Activated CD8-positive, alpha-beta memory T cell treated with anti-CD3 and anti-CD28 coated beads for 36 hours (primary cell): ENCODE data around the gene PRAMEF7. TPM values are rescaled to one million over a fixed set of nuclear protein-coding genes. Genes with fewer than 3 reads are reported as not detected.
"Not testable (repeated sequence)": the region's sequence is repeated elsewhere in the genome, so short reads cannot be mapped to it uniquely, and the experiment has no call there.

ENCODE experiments used
- CTCF ChIA-PET: fragments of 350-600 bp; sonication (Branson Sonifier 250); formaldehyde crosslinking; loops from one replicate; lab custom pipeline; 2021; ENCODE audit warnings: antibody characterized with exemption; lab: Charles Lee
- POLR2A ChIA-PET: fragments of 350-600 bp; sonication (Branson Sonifier 250); formaldehyde crosslinking; loops from one replicate; lab custom pipeline; 2021; ENCODE audit warnings: antibody characterized with exemption; lab: Charles Lee
- total RNA-seq, 2 experiments: library from RNA; stranded (reverse); gene quantifications; one replicate each; pipeline ENCODE4 v1.2.3, GENCODE V29; 2021

The PRAMEF7 gene
- total RNA-seq, result not detected

DNA sequence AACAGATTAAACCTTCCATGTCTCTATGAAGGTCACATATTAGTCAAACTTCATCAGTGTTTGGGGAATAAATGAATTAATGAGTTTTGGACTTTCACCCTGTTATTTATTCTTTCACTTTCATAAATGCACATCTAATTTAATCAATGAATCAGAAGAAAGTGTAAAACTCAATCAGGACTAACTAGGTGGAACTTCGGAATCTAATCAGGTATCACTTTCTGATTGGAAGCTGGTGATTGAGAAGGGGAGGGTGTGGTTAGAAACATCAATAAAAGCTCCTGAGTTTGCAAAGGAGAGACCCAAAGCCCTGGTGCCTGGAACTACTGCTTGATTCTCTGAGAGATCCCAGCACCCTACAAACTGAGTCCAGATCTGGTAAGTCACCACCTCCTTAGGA is at the start of gene PRAMEF7:
Gene PRAMEF7 (plus strand): TSS at position 301 of the 400 bp plus-strand sequence. CDS start 1,083 bp downstream, outside the sequence.
- CTCF ChIA-PET, POLR2A ChIA-PET: not testable (repeated sequence)

DNA sequence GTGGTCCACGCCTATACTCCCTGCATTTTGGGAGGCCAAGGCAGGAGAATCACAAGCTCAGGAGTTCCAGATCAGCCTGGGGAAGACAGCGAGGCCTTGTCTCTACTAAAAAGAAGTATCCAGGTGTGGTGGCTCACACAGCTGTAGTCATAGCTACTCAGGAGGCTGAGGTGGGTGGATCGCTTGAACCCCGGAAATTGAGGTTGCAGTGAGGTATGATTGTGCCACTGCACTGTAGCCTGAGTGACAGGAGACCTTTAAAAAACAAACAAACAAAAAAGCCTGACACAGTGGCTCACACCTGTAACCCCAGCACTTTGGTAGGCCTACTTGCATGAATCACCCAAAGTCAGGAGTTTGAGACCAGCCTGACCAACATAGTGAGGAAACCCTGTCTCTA is 38.0 kb upstream of the PRAMEF7 start:
- CTCF ChIA-PET, POLR2A ChIA-PET: not testable (repeated sequence)

DNA sequence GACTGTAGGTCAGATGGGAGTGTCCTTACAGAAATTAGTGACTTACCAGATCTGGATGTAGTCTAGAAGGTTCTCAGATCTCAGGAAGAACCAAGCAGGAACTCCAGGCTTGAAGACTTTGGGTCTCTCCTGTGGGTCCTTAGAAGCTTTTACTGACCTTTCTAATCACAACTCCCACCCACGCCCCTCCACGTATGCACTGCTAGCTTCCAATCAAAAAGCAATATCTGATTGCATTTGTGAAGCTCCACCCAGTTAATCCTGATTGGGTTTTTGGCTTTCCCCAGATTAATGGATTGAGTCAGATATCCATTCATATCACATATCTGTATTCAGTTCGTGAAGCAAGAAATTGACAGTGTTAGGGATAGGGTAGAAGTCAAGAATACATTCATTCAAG is 30.3 kb upstream of the PRAMEF7 start, which contains the start of gene PRAMEF4:
Gene PRAMEF4 (minus strand): TSS at position 101 of the 400 bp plus-strand sequence. CDS start 2,807 bp downstream, outside the sequence.
- CTCF ChIA-PET, POLR2A ChIA-PET: not testable (repeated sequence)

DNA sequence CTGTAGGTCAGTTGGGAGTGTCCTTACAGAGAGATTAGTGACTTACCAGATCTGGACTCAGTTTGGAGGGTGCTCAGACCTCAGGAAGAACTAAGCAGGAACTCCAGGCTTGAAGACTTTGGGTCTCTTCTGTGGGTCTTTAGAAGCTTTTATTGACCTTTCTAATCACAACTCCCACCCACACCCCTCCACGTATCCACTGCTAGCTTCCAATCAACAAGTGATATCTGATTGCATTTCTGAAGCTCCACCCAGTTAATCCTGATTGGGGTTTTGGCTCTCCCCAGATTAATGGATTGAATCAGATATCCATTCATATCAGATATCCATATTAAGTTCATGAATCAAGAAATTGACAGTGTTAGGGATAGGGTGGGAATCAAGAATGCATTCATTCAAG is 18.2 kb upstream of the PRAMEF7 start, which contains the start of gene PRAMEF10:
Gene PRAMEF10 (minus strand): TSS at position 101 of the 400 bp plus-strand sequence. CDS start 2,423 bp downstream, outside the sequence.
- POLR2A ChIA-PET, CTCF ChIA-PET: not testable (repeated sequence)

DNA sequence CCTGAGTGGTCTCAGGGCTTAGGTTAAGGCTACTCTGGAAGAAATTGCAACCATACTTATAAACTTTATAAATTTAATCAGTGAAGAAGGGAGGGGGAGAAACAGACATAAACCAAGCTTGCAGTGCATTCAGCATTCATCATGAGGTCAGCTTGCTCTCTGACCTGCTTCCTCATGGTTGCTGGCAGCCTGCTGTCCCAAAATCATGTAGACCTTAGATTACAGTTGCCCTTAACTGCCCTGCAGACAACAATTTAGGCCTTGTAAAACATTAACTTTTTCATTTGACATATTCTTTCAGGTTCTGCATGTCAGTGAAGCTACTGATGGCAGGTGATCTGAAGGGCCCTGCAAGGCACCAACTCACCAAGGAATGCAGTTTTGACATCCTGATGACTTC is 17.2 kb upstream of the PRAMEF7 start:
- CTCF ChIA-PET, POLR2A ChIA-PET: not testable (repeated sequence)

DNA sequence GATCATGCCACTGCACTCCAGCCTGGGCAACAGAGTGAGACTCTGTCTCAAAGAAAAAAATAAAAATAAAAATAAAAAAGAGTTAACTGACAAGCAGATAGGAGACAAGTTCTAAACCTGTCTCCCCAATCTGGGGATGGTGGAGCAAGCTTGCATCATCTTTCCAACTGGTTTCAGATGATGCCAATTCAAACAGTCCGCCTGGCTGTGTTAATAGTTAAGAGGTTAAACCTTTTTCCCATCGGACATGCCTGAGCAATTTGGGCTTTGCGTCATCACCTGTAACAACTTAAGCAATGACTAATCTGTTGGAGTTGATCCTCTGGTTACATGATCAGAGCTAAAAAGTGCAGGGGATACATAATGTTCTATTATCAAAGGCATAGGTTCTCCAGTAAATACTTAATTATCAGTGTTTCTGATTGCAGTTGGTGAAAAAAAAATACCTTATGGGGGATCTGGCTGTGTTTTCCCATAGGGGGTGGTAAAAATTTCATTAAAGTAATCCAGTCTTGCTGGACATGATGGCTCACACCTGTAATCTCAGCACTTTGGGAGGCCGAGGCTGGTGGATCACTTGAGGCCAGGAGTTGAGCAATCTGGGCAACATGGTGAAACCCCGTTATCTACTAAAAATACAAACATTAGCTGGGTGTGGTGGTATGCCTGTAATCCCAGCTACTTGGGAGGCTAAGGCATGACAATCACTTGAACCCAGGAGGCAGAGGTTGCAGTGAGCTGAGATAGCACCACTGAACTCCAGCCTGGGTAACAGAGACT is 12.4 kb upstream of the PRAMEF7 start:
- CTCF ChIA-PET, POLR2A ChIA-PET: not testable (repeated sequence)

DNA sequence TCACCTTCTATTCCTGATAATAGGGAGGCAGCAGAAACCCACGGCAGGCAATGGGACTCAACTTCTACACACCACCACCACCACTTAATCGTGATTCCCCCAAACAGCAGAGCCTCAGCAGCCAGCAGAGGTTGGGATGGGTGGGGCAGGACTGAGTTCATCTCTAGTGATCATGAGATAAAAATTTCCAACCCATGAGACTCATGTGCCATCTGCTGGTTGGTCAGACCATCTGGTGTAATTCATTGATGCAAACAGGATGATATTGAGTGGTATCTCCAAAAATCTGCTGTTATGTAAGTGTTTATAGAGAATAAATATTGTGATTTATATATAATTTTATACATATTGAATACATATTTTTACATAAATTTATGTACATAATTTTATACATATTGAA is 5.3 kb downstream of the PRAMEF7 start:
- CTCF ChIA-PET, POLR2A ChIA-PET: not testable (repeated sequence)

DNA sequence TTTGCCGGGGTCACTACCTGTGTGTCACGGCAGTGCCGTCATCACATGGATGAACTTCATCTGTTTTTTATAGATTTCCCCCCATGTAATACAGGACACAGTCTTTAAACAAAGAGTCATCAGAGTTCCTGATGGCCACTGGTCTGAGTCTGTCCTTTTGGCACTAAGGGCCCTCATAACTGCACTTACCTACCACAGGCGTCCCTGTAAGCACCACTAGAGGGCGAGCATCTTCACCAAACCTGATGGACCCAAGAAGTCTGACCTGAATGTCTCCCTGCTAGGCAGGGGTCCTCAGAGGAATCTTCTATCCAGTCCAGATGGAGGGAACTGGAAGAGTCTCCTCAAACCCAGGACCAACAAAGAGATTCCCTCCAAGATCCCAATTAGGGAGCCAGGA is 8.0 kb downstream of the PRAMEF7 start:
- CTCF ChIA-PET, POLR2A ChIA-PET: not testable (repeated sequence)

DNA sequence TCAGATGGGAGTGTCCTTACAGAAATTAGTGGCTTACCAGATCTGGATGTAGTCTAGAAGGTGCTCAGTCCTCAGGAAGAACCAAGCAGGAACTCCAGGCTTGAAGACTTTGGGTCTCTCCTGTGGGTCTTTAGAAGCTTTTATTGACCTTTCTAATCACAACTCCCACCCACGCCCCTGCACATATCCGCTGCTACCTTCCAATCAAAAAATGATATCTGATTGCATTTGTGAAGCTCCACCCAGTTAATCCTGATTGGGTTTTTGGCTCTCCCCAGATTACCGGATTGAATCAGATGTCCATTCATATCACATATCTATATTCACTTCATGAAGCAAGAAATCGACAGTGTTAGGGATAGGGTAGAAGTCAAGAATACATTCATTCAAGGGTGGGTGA is 31.1 kb downstream of the PRAMEF7 start, which contains the start of gene PRAMEF6:
Gene PRAMEF6 (minus strand): TSS at position 101 of the 400 bp plus-strand sequence. CDS start 5,062 bp downstream, outside the sequence.
- POLR2A ChIA-PET, CTCF ChIA-PET: not testable (repeated sequence)

Other genes with a start within 250 kb of the PRAMEF7 start
- not detected for gene AADACL3, start 200.5 kb upstream of the PRAMEF7 start, total RNA-seq
- gene CFAP107, start 170.4 kb upstream of the PRAMEF7 start, total RNA-seq, result not detected
- not detected for gene PRAMEF12, start 142.9 kb upstream of the PRAMEF7 start, total RNA-seq
- gene PRAMEF1, start 125.2 kb upstream of the PRAMEF7 start, total RNA-seq, result not detected
- gene PRAMEF11, start 85.2 kb upstream of the PRAMEF7 start, total RNA-seq, result not detected
- gene HNRNPCL1, start 67.9 kb upstream of the PRAMEF7 start, total RNA-seq, result not detected
- gene PRAMEF2, start 59.5 kb upstream of the PRAMEF7 start, total RNA-seq, result not detected
- not detected for gene PRAMEF4, start 30.4 kb upstream of the PRAMEF7 start, total RNA-seq
- gene PRAMEF10, start 18.3 kb upstream of the PRAMEF7 start, total RNA-seq, result not detected
- gene PRAMEF6, start 31.0 kb downstream of the PRAMEF7 start, total RNA-seq, result not detected
- gene PRAMEF27, start 140.0 kb downstream of the PRAMEF7 start, total RNA-seq, result not detected
- not detected for gene HNRNPCL3, start 144.2 kb downstream of the PRAMEF7 start, total RNA-seq
- not detected for gene PRAMEF25, start 154.2 kb downstream of the PRAMEF7 start, total RNA-seq
- gene HNRNPCL2, start 200.2 kb downstream of the PRAMEF7 start, total RNA-seq, result not detected
- gene PRAMEF26, start 239.4 kb downstream of the PRAMEF7 start, total RNA-seq, result not detected
- gene HNRNPCL4, start 249.0 kb downstream of the PRAMEF7 start, total RNA-seq, result not detected